Panc1 (cell line): ENCODE data around the gene MARK2. TPM values are rescaled to one million over a fixed set of nuclear protein-coding genes. Genes with fewer than 3 reads are reported as not detected.

Experiments
- ATAC-seq: fragments of 200-7000 bp; cut with Tn5 transposase; 2 replicates; pipeline ENCODE4 v1.9.1; 2020; ENCODE audit warnings: mild to moderate bottlenecking, moderate library complexity
- BruUV-seq: library from RNA; stranded (reverse); fragments of 400-500 nt; replicated peaks from 2 replicates; lab custom pipeline; 2021; lab: Mats Ljungman, UMichigan
- CTCF ChIA-PET: fragments of 300-600 bp; sonication (Branson Sonifier 250); formaldehyde crosslinking; loops from one replicate; lab custom pipeline; 2022; ENCODE audit warnings: antibody characterized with exemption; lab: Charles Lee
- POLR2A ChIA-PET: fragments of 300-600 bp; sonication (Branson Sonifier 250); formaldehyde crosslinking; loops from one replicate; lab custom pipeline; 2022; ENCODE audit warnings: antibody characterized with exemption; lab: Charles Lee
- DNase-seq: peaks from one replicate; pipeline ENCODE4 v3.0.0-alpha.2; 2010; ENCODE audit warnings: low read depth, low spot score
- H3K27ac ChIP-seq: 2 replicates; pipeline ENCODE4 v1.5.1; 2011; ENCODE audit warnings: mild to moderate bottlenecking, low read length, inconsistent platforms
- H3K27me3 ChIP-seq: fragments of 200-500 bp; sonication (Bioruptor generic); 2 replicates; pipeline ENCODE4 v1.6.0; 2014; ENCODE audit warnings: low read length, inconsistent platforms; ENCODE audit not compliant: control insufficient read depth, insufficient read depth
- H3K36me3 ChIP-seq: fragments of 200-500 bp; sonication (Bioruptor generic); 2 replicates; pipeline ENCODE4 v1.5.1; 2014; ENCODE audit warnings: inconsistent platforms, mild to moderate bottlenecking, low read length, moderate library complexity; ENCODE audit not compliant: control insufficient read depth, insufficient read depth
- H3K4me1 ChIP-seq: 2 replicates; pipeline ENCODE4 v1.5.1; 2011; ENCODE audit warnings: inconsistent platforms, mild to moderate bottlenecking, low read length, moderate library complexity; ENCODE audit not compliant: control insufficient read depth, insufficient read depth
- H3K4me3 ChIP-seq, 2 experiments: 2 replicates each; pipeline ENCODE4 v1.5.1; 2011 to 2012; ENCODE audit warnings: low read depth in 2 of 2, low read length in 2 of 2, mild to moderate bottlenecking in 2 of 2, inconsistent platforms in 1 of 2, moderate library complexity in 1 of 2
- H3K9me3 ChIP-seq: fragments of 200-500 bp; sonication (Bioruptor generic); 2 replicates; pipeline ENCODE4 v1.5.1; 2014; ENCODE audit warnings: low read depth, mild to moderate bottlenecking, inconsistent platforms, low read length, moderate library complexity; ENCODE audit not compliant: control insufficient read depth, insufficient read depth
- CTCF ChIP-seq: fragments of 450-650 bp; IDR thresholded peaks from 2 replicates; pipeline ENCODE4 v1.5.1; 2017; ENCODE audit warnings: mild to moderate bottlenecking
- POLR2AphosphoS5 ChIP-seq: IDR thresholded peaks from 2 replicates; pipeline ENCODE4 v1.6.1; 2012; ENCODE audit warnings: mild to moderate bottlenecking, low read depth, low read length, moderate library complexity
- REST ChIP-seq, 2 experiments: IDR thresholded peaks; 2 replicates each; pipeline ENCODE4 v1.6.1; 2011 to 2012; ENCODE audit warnings: low read depth in 2 of 2, control low read depth in 1 of 2, low read length in 1 of 2, mild to moderate bottlenecking in 1 of 2, moderate library complexity in 1 of 2; ENCODE audit not compliant: insufficient read depth in 1 of 2
- SIN3A ChIP-seq: IDR thresholded peaks from 2 replicates; pipeline ENCODE4 v1.6.1; 2012; ENCODE audit warnings: low read depth, mild to moderate bottlenecking, low read length, moderate library complexity, borderline replicate concordance; ENCODE audit not compliant: insufficient read depth
- TCF7L2 ChIP-seq: IDR thresholded peaks from 2 replicates; pipeline ENCODE4 v1.6.1; 2011; ENCODE audit warnings: mild to moderate bottlenecking, low read depth, low read length, inconsistent platforms
- in situ Hi-C: cut with HindIII; loops from 2 replicates; pipeline ENCODE4 v1.10.0; 2016; ENCODE audit warnings: low sequenced_read_pairs, low pct_unique_long_range_greater_than_20kb
- intact Hi-C: fragments of 100-400 bp; cut with micrococcal nuclease; formaldehyde crosslinking; loops from one replicate; pipeline ENCODE4 v1.10.0; 2022; ENCODE audit not compliant: unreplicated experiment
- total RNA-seq: library from RNA; stranded (reverse); gene quantifications from one replicate; pipeline ENCODE4 v1.2.1, GENCODE V29; 2021; ENCODE audit not compliant: unreplicated experiment

MARK2 gene
- total RNA-seq, 1 experiment from 2014 or later = 41.1 TPM

- no TSS peak for BruUV-seq
- Histone ChIP-seq H3K27me3 (no peaks in the 10 kb centered on the region), H3K4me1 (peaks cover 22% of the 10 kb centered on the region), H3K27ac (no peak overlapping the region), H3K4me3 (no peak overlapping the region), H3K9me3 (no peaks in the 10 kb centered on the region), H3K36me3 (no peaks in the 10 kb centered on the region)
- intact Hi-C loops (no loop called here), in situ Hi-C loops (no loop called here)
- ATAC-seq (no peak), DNase-seq (no peak)
- no peak for TF ChIP-seq REST (IDR thresholded peaks at IDR 0.05; ENCODE audit: insufficient read depth in 1 of 2, low read depth in 2 of 2, low read length in 1 of 2)
- TF ChIP-seq CTCF = no peak
- TF ChIP-seq TCF7L2 = no peak
- TF ChIP-seq POLR2AphosphoS5 = no peak
- no peak for TF ChIP-seq SIN3A
- POLR2A ChIA-PET = no interaction called here
- CTCF ChIA-PET = no interaction called here
Measured at GRCh38 chr11:63866211-63866610, 27.3 kb downstream of the MARK2 start.

GRCh38 chr11:63867511-63867910, 28.6 kb downstream of the MARK2 start:
- Histone ChIP-seq H3K36me3 (no peaks in the 10 kb centered on the region), H3K4me3 (no peak overlapping the region), H3K9me3 (no peaks in the 10 kb centered on the region), H3K4me1 (peaks cover 31% of the 10 kb centered on the region), H3K27me3 (no peaks in the 10 kb centered on the region), H3K27ac (no peak overlapping the region)
- BruUV-seq = no TSS peak
- in situ Hi-C loops (no loop called here), intact Hi-C loops (no loop called here)
- CTCF ChIA-PET = no interaction called here
- POLR2A ChIA-PET = no interaction called here
- no peak for ATAC-seq
- TF ChIP-seq SIN3A = no peak
- TF ChIP-seq REST (IDR thresholded peaks at IDR 0.05; ENCODE audit: insufficient read depth in 1 of 2, low read depth in 2 of 2, low read length in 1 of 2) = no peak
- TF ChIP-seq CTCF = no peak
- no peak for DNase-seq
